GDM1 (cell line): ENCODE data around the gene MYH11.

Source experiments
- DNase-seq: peaks from one replicate; lab custom pipeline; 2025; lab: John Stamatoyannopoulos, UW

Gene MYH11

GRCh38 chr16:15777533-15778203 lies 79.2 kb downstream of the MYH11 start:
- DNase-seq = peak; percentile 71

GRCh38 chr16:15776572-15776971 lies 80.3 kb downstream of the MYH11 start:
- DNase-seq = no peak

GRCh38 chr16:15775663-15776304 lies 81.0 kb downstream of the MYH11 start:
- DNase-seq = no peak

DNA sequence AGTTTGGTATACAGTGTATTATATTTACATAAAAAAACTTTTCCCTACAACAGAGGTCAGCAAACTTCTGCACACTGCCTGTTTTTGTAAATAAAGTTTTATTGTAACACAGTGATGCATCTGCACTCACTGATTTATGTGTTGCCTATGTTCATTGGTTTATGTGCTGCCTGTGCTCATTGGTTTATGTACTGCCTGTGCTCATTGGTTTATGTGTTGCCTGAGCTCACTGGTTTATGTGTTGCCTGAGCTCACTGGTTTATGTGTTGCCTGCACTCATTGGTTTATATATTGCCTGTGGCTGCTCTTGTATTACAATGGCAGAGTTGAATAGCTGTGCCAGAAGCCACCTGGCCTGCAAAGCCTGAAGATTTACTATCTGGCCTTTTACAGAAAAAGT lies 81.6 kb downstream of the MYH11 start:
- peak; percentile 3 for DNase-seq

DNA sequence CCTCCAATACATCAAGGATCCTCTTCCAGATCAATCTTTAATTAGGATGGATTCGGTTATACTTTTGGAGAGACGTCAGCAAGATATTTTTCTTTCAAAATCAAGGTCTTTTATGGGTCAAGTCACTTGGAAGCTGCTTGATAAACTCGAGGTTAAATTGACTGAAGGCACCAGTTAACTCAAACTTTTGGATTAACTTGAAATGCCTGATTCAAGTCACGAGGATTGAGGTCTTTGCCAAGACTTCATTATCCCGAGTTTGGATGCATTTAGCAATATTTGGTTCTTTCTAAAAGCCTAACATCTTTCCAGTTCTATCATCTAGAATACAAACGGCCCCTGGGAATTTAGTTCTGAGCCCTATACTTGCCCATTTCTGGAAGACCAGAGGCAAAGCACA lies 82.9 kb downstream of the MYH11 start:
- DNase-seq = no peak

DNA sequence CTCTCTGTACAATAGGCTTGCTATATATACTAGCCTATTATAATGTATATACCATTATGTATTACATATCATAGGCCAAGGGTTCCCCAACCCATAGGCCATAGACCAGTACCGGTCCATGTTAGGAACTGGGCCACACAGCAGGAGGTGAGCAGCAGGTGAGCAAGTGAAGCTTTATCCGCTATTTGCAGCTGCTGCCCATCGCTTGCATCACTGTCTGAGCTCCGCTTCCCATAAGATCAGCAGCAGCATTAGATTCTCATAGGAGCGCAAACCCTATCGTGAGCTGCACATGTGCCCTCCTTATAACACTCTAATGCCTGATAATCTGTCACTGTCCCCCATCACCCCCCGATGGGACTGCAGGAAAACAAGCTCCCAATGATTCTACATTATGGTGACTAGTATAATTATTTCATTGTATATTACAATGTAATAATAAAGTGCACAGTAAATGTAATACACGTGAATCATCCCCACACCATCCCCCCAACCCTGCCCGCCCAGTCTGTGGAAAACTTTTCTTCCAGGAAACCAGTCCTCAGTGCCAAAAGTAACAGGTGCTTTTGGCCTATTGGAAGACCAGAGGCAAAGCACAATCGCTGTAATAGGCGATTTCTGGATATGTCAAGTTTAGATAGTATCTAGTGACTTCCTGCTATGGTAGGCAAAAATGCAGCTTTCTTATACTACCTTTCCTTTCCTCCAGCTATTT lies 84.1 kb downstream of the MYH11 start:
- DNase-seq = no peak

- DNase-seq = no peak
Observed at GRCh38 chr16:15771694-15772093, 85.1 kb downstream of the MYH11 start.

DNA sequence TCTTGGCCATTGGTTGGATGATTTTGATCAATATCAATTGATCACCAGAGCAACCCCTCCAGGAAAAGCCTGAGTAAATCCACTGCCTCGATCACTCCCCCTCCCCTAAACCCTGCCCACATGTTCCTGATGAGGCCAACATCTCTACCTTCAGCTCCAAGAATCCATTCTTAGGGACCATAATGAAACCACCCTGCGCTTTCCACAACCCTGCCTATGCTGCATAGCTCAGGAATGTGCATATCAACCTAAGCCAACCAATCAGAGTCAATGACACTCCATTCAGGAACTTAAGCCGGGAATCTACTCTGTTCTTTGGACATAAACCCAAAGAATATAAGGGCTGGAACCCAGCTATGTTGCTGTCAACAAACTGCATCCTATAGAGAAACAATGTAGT lies 86.3 kb downstream of the MYH11 start:
- no peak for DNase-seq

GRCh38 chr16:15770107-15770506 lies 86.7 kb downstream of the MYH11 start:
- no peak for DNase-seq

DNA sequence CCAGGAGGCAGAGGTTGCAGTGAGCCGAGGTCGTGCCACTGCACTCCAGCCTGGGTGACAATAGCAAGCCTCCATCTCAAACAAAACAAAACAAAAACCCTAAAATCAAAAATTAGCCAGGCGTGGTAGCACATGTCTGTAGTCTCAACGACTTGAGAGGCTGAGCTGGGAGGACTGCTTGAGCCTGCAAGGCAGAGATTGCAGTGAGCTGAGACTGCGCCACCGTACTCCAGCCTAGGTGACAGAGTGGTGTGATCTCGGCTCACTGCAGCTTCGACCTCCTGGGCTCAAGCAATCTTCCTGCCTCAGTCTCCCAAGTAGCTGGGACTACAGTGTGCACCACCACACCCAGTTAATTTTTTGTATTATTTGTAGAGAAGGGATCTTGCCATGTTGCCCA lies 87.6 kb downstream of the MYH11 start:
- no peak for DNase-seq

GRCh38 chr16:15768201-15768600 lies 88.6 kb downstream of the MYH11 start:
- no peak for DNase-seq

DNA sequence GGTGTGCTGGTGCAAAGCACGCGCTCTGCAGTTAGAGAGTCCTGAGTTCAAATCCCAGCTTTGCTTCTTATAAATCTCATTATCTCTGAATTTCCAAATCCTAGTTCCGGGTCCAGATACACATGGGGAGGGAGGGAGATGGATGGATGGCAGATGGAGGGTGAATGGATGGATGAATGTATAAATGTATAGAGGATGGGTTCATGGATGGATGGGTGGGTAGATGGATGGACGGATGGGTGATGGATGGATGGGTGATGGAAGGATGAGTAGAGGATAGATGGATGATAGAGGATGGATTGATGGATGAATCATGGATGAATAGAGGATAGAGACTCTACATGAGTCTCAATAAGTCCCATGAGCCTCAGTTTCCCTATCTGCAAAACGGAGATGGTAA lies 89.9 kb downstream of the MYH11 start:
- DNase-seq = no peak

DNA sequence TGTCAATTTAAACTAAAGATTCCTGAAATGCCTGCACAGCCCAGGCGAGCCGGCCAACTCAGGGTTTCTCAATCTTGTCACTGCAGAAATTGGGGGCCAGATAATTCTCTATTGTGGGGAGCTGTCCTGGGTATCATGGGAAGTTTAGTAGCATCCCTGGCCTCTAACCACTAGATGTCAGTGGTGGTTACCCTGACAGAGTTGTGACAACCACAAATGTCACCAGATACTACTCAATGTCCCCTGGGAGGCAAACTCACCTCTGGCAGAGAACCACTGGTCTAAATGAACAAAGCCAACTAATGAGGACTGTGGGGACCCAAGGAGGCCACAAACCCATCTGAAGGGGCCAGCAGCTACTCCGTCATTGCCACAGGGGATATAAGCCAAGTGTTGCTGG lies 90.9 kb downstream of the MYH11 start:
- peak; percentile 58 for DNase-seq

GRCh38 chr16:15765116-15765515 lies 91.7 kb downstream of the MYH11 start:
- no peak for DNase-seq

GRCh38 chr16:15764112-15764511 lies 92.7 kb downstream of the MYH11 start:
- DNase-seq = no peak

- DNase-seq = no peak
Observed at GRCh38 chr16:15760129-15760528, 96.7 kb downstream of the MYH11 start.

DNA sequence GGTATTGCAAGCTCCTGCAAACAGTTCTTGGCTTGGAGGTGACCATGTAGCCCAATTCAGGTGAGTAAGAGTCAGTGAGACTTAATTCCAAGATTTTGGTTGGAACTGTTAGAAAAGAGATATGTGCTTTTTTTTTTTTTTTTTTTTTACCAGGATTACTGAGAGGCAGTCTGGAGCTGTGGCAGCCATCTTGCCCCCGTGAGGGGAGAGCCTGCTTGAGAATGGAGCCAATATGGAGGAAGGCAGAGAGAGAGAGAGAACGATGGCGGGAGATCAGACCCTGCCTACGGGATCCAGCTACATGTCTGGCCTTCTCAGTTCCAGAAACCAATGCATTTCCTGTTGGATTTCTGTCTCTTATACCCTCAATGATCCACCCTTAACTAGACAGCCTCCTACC lies 97.8 kb downstream of the MYH11 start:
- no peak for DNase-seq

DNA sequence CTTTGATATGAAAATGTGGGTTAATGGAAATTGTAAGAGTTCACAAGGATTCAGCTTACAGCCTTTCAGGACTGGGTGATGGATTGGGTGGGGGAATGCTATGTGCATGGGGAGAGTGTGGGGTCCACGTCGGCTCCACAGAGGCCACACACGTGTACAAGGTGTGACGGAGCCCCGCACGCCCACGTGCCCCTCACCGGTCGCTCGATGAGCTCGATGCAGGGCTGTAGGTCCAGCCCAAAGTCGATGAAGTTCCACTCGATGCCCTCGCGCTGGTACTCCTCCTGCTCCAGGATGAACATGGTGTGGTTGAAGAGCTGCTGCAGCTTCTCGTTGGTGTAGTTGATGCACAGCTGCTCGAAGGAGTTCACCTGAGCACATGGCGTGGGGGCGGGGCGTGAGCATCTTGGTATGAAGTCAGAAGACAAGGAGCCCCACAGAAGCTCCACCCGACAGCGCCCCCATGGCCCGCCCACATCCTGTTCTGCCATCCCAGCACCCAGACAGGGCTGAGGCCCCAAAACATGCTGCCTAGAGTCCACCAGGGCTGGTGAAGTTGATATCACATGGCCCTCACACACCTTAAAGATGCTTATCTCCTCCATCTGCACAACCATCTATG lies 99.1 kb downstream of the MYH11 start:
- DNase-seq = no peak

DNA sequence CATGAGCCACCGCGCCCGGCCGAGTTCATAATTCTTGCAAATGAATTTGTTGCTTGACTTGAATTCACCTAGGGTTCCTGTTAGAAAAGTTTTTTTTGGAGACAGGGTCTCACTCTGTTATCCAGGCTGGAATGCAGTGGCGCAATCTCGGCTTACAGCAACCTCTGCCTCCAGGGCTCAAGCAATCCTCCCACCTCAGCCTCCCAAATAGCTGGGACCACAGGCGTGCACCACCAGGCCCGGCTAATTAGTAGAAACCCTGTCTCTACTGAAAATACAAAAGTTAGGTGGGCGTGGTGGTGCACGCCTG lies 99.8 kb downstream of the MYH11 start:
- no peak for DNase-seq

GRCh38 chr16:15754821-15755534 lies 101.8 kb downstream of the MYH11 start:
- no peak for DNase-seq

GRCh38 chr16:15752717-15753488 lies 103.9 kb downstream of the MYH11 start:
- DNase-seq = no peak

- DNase-seq = no peak
Observed at GRCh38 chr16:15751940-15752339, 104.9 kb downstream of the MYH11 start.
